ENCODE measurements around the gene SMIM1. TPM values are rescaled to one million over a fixed set of nuclear protein-coding genes. Genes with fewer than 3 reads are reported as not detected.
A peak's percentile ranks its signal among the peaks of the same experiment; 100 is the strongest.

Gene SMIM1
- total and polyA plus RNA-seq, 7 experiments from 2014 or later: 0.58 to 4.3 (median 2.3) TPM

GRCh38 chr1:3775490-3776230 is 3.1 kb downstream of the SMIM1 start:
- peak; percentile 36 for ATAC-seq
- Histone ChIP-seq H3K27me3 (ENCODE audit: control insufficient read depth in 2 of 2, insufficient read depth in 2 of 2, low read length in 2 of 2) (no peaks in the 10 kb centered on the region), H3K36me3 (ENCODE audit: control insufficient read depth in 2 of 3, insufficient read depth in 3 of 3, low read length in 3 of 3) (peaks cover 5 to 25% (median 5%) of the 10 kb centered on the region in 3 experiments), H3K4me1 (ENCODE audit: control insufficient read depth in 2 of 2, insufficient read depth in 2 of 2, low read length in 2 of 2) (peaks cover 5 to 12% of the 10 kb centered on the region in 2 donors), H3K4me3 (ENCODE audit: low read length) (no peak overlapping the region), H3K9me3 (ENCODE audit: control insufficient read depth in 2 of 3, low read length in 3 of 3) (no peaks in the 10 kb centered on the region), H3K27ac (ENCODE audit: low read depth, low read length) (no peak overlapping the region)
- ChIA-PET CTCF (no interaction called here), POLR2A (interaction anchor here (1.2 kb wide), 1 partner anchor 20 kb away, joined by 8 read pairs; the partner anchor contains the start of gene LRRC47)
- peaks cover 7 to 14% (median 8%) of the 10 kb centered on the region in 5 donors for H3K36me3 Mint-ChIP-seq
- H3K27me3 Mint-ChIP-seq: peaks cover 0 to 1% (median 0%) of the 10 kb centered on the region in 5 donors
- H3K9me3 Mint-ChIP-seq: no peaks in the 10 kb centered on the region
- peak overlapping the region in 2 of 10 donors; percentile 6 to 70 for H3K4me3 Mint-ChIP-seq
- intact Hi-C loops (cut with micrococcal nuclease): loop anchor here in 1 of 2 donors (1.0 to 10.0 kb wide), 3 partner anchors 21 to 151 kb away; partner anchors contain the start of genes LRRC47 and TPRG1L
- peak overlapping the region in 3 of 9 donors; percentile 17 to 57 (median 48) for H3K27ac Mint-ChIP-seq
- DNase-seq: peak in 8 of 9 donors; percentile 25 to 52 (median 39)
- H3K4me1 Mint-ChIP-seq: peaks cover 4 to 19% (median 9%) of the 10 kb centered on the region in 7 donors

- ChIA-PET POLR2A (interaction anchor here (1.2 kb wide), 1 partner anchor 20 kb away, joined by 8 read pairs; the partner anchor contains the start of gene LRRC47), CTCF (interaction anchor here (0.5 kb wide), 1 partner anchor 132 kb away, joined by 4 read pairs; no protein-coding TSS in a partner anchor)
- Histone ChIP-seq H3K4me3 (ENCODE audit: low read length) (no peak overlapping the region), H3K27ac (ENCODE audit: low read depth, low read length) (no peak overlapping the region), H3K9me3 (ENCODE audit: control insufficient read depth in 2 of 3, low read length in 3 of 3) (no peaks in the 10 kb centered on the region), H3K4me1 (ENCODE audit: control insufficient read depth in 2 of 2, insufficient read depth in 2 of 2, low read length in 2 of 2) (peaks cover 5 to 6% of the 10 kb centered on the region in 2 donors), H3K27me3 (ENCODE audit: control insufficient read depth in 2 of 2, insufficient read depth in 2 of 2, low read length in 2 of 2) (no peaks in the 10 kb centered on the region), H3K36me3 (ENCODE audit: control insufficient read depth in 2 of 3, insufficient read depth in 3 of 3, low read length in 3 of 3) (peaks cover 13 to 33% (median 13%) of the 10 kb centered on the region in 3 experiments)
- H3K27me3 Mint-ChIP-seq: no peaks in the 10 kb centered on the region
- no peaks in the 10 kb centered on the region for H3K9me3 Mint-ChIP-seq
- peaks cover 2 to 13% (median 8%) of the 10 kb centered on the region in 7 donors for H3K4me1 Mint-ChIP-seq
- H3K4me3 Mint-ChIP-seq: no peak overlapping the region
- ATAC-seq (no peak), DNase-seq (no peak)
- peaks cover 7 to 20% (median 8%) of the 10 kb centered on the region in 5 donors for H3K36me3 Mint-ChIP-seq
- intact Hi-C loops (cut with micrococcal nuclease): loop anchor here in 1 of 2 donors (1.0 to 10.0 kb wide), 3 partner anchors 20 to 152 kb away; partner anchors contain the start of genes LRRC47 and TPRG1L
- H3K27ac Mint-ChIP-seq: peak overlapping the region in 2 of 9 donors; percentile 48 to 57
These were observed 3.8 kb downstream of the SMIM1 start for GRCh38 chr1:3776231-3776961.

GRCh38 chr1:3777078-3777547 is 4.6 kb downstream of the SMIM1 start:
- H3K36me3 Mint-ChIP-seq: peaks cover 7 to 26% (median 8%) of the 10 kb centered on the region in 5 donors
- DNase-seq (no peak), ATAC-seq (no peak)
- H3K9me3 Mint-ChIP-seq: no peaks in the 10 kb centered on the region
- ChIA-PET POLR2A (no interaction called here), CTCF (interaction anchor here (0.5 kb wide), 1 partner anchor 131 kb away, joined by 4 read pairs; no protein-coding TSS in a partner anchor)
- H3K4me3 ChIP-seq (ENCODE audit: low read length): no peak overlapping the region
- H3K4me1 ChIP-seq (ENCODE audit: control insufficient read depth in 2 of 2, insufficient read depth in 2 of 2, low read length in 2 of 2): no peaks in the 10 kb centered on the region
- peaks cover 0 to 11% (median 3%) of the 10 kb centered on the region in 7 donors for H3K4me1 Mint-ChIP-seq
- no peaks in the 10 kb centered on the region for H3K27me3 Mint-ChIP-seq
- H3K9me3 ChIP-seq (ENCODE audit: control insufficient read depth in 2 of 3, low read length in 3 of 3): no peaks in the 10 kb centered on the region
- H3K27me3 ChIP-seq (ENCODE audit: control insufficient read depth in 2 of 2, insufficient read depth in 2 of 2, low read length in 2 of 2): no peaks in the 10 kb centered on the region
- no peak overlapping the region for H3K27ac ChIP-seq (ENCODE audit: low read depth, low read length)
- H3K36me3 ChIP-seq (ENCODE audit: control insufficient read depth in 2 of 3, insufficient read depth in 3 of 3, low read length in 3 of 3): peaks cover 15 to 40% (median 17%) of the 10 kb centered on the region in 3 experiments
- peak overlapping the region in 1 of 9 donors; percentile 48 for H3K27ac Mint-ChIP-seq
- no peak overlapping the region for H3K4me3 Mint-ChIP-seq
- intact Hi-C loops (cut with micrococcal nuclease): loop anchor here in 1 of 2 donors (10.0 kb wide), 1 partner anchor 152 kb away; the partner anchor contains the start of gene TPRG1L

GRCh38 chr1:3777647-3778589 is 5.4 kb downstream of the SMIM1 start:
- no peaks in the 10 kb centered on the region for H3K9me3 ChIP-seq (ENCODE audit: control insufficient read depth in 2 of 3, low read length in 3 of 3)
- no peak overlapping the region for H3K27ac ChIP-seq (ENCODE audit: low read depth, low read length)
- intact Hi-C loops (cut with micrococcal nuclease): loop anchor here in 1 of 2 donors (10.0 kb wide), 1 partner anchor 153 kb away; the partner anchor contains the start of gene TPRG1L
- no peak for DNase-seq
- CTCF ChIA-PET: interaction anchor here (0.5 kb wide), 1 partner anchor 270 kb away, joined by 3 read pairs; no protein-coding TSS in a partner anchor
- Mint-ChIP-seq H3K27ac (no peak overlapping the region), H3K27me3 (no peaks in the 10 kb centered on the region), H3K4me3 (no peak overlapping the region), H3K9me3 (no peaks in the 10 kb centered on the region), H3K36me3 (peaks cover 7 to 31% (median 8%) of the 10 kb centered on the region in 5 donors), H3K4me1 (peaks cover 0 to 11% (median 3%) of the 10 kb centered on the region in 7 donors)
- no peaks in the 10 kb centered on the region for H3K4me1 ChIP-seq (ENCODE audit: control insufficient read depth in 2 of 2, insufficient read depth in 2 of 2, low read length in 2 of 2)
- no peaks in the 10 kb centered on the region for H3K27me3 ChIP-seq (ENCODE audit: control insufficient read depth in 2 of 2, insufficient read depth in 2 of 2, low read length in 2 of 2)
- H3K4me3 ChIP-seq (ENCODE audit: low read length): no peak overlapping the region
- ATAC-seq: no peak
- peaks cover 15 to 48% (median 17%) of the 10 kb centered on the region in 3 experiments for H3K36me3 ChIP-seq (ENCODE audit: control insufficient read depth in 2 of 3, insufficient read depth in 3 of 3, low read length in 3 of 3)
- POLR2A ChIA-PET: no interaction called here

- ChIA-PET CTCF (interaction anchor here (0.5 kb wide), 1 partner anchor 269 kb away, joined by 3 read pairs; no protein-coding TSS in a partner anchor), POLR2A (interaction anchor here (1.5 kb wide), 1 partner anchor 24 kb away, joined by 3 read pairs; no protein-coding TSS in a partner anchor)
- ATAC-seq (no peak), DNase-seq (no peak)
- H3K27ac Mint-ChIP-seq: no peak overlapping the region
- H3K4me3 Mint-ChIP-seq: no peak overlapping the region
- Histone ChIP-seq H3K9me3 (ENCODE audit: control insufficient read depth in 2 of 3, low read length in 3 of 3) (no peaks in the 10 kb centered on the region), H3K27ac (ENCODE audit: low read depth, low read length) (no peak overlapping the region), H3K27me3 (ENCODE audit: control insufficient read depth in 2 of 2, insufficient read depth in 2 of 2, low read length in 2 of 2) (no peaks in the 10 kb centered on the region), H3K4me3 (ENCODE audit: low read length) (no peak overlapping the region), H3K4me1 (ENCODE audit: control insufficient read depth in 2 of 2, insufficient read depth in 2 of 2, low read length in 2 of 2) (no peaks in the 10 kb centered on the region), H3K36me3 (ENCODE audit: control insufficient read depth in 2 of 3, insufficient read depth in 3 of 3, low read length in 3 of 3) (peaks cover 15 to 56% (median 17%) of the 10 kb centered on the region in 3 experiments)
- no peaks in the 10 kb centered on the region for H3K27me3 Mint-ChIP-seq
- no peaks in the 10 kb centered on the region for H3K9me3 Mint-ChIP-seq
- H3K4me1 Mint-ChIP-seq: peaks cover 0 to 7% (median 3%) of the 10 kb centered on the region in 7 donors
- peaks cover 7 to 33% (median 8%) of the 10 kb centered on the region in 5 donors for H3K36me3 Mint-ChIP-seq
- intact Hi-C loops (cut with micrococcal nuclease): loop anchor here in 1 of 2 donors (10.0 kb wide), 1 partner anchor 154 kb away; the partner anchor contains the start of gene TPRG1L
These were observed 6.2 kb downstream of the SMIM1 start for GRCh38 chr1:3778590-3779264.
